ENCODE measurements around the gene OR2H1.
"Not testable (repeated sequence)": the region's sequence is repeated elsewhere in the genome, so short reads cannot be mapped to it uniquely, and the experiment has no call there.

The OR2H1 gene

GRCh38 chr6:29456971-29457370, at the start of gene OR2H1, which contains the start of gene OR11A1:
TSS of gene OR2H1 (plus strand) at chr6:29457155. CDS start at chr6:29461770, 4,615 bp downstream.
TSS of gene OR11A1 (minus strand) at chr6:29457071. CDS start at chr6:29427641, 29,430 bp downstream.
- DNase-seq (ENCODE audit: low spot score): no peak

GRCh38 chr6:29414588-29414987, 42.4 kb upstream of the OR2H1 start, which contains the start of gene OR12D1:
TSS of gene OR12D1 (plus strand) at chr6:29414928.
- DNase-seq (ENCODE audit: low spot score): no peak

GRCh38 chr6:29419516-29419915, 37.4 kb upstream of the OR2H1 start:
- DNase-seq (ENCODE audit: low spot score): no peak

- DNase-seq (ENCODE audit: low spot score): no peak
These were observed 32.8 kb upstream of the OR2H1 start for GRCh38 chr6:29424168-29424567.

GRCh38 chr6:29424575-29424974, 32.4 kb upstream of the OR2H1 start:
- DNase-seq (ENCODE audit: low spot score): no peak

GRCh38 chr6:29425075-29425474, 31.9 kb upstream of the OR2H1 start:
- DNase-seq (ENCODE audit: low spot score): no peak

GRCh38 chr6:29426654-29427053, 30.3 kb upstream of the OR2H1 start:
- DNase-seq (ENCODE audit: low spot score): no peak

GRCh38 chr6:29436730-29437129, 20.2 kb upstream of the OR2H1 start:
- DNase-seq (ENCODE audit: low spot score): not testable (repeated sequence)

- DNase-seq (ENCODE audit: low spot score): no peak
These were observed 17.9 kb upstream of the OR2H1 start, which contains the start of gene OR10C1 for GRCh38 chr6:29439006-29439405. TSS of gene OR10C1 (plus strand) at chr6:29439306. CDS start at chr6:29440016, 710 bp downstream.

GRCh38 chr6:29442719-29443118, 14.2 kb upstream of the OR2H1 start:
- DNase-seq (ENCODE audit: low spot score): no peak

- not testable (repeated sequence) for DNase-seq (ENCODE audit: low spot score)
These were observed 12.9 kb upstream of the OR2H1 start for GRCh38 chr6:29444031-29444430.

- DNase-seq (ENCODE audit: low spot score): no peak
These were observed 9.3 kb upstream of the OR2H1 start for GRCh38 chr6:29447670-29448069.

- no peak for DNase-seq (ENCODE audit: low spot score)
These were observed 5.3 kb upstream of the OR2H1 start for GRCh38 chr6:29451471-29452193.

- DNase-seq (ENCODE audit: low spot score): no peak
These were observed 4.3 kb downstream of the OR2H1 start for GRCh38 chr6:29461021-29461814.

- DNase-seq (ENCODE audit: low spot score): no peak
These were observed 5.1 kb downstream of the OR2H1 start for GRCh38 chr6:29462022-29462421.

- no peak for DNase-seq (ENCODE audit: low spot score)
These were observed 8.3 kb downstream of the OR2H1 start for GRCh38 chr6:29465279-29465678.

- DNase-seq (ENCODE audit: low spot score): no peak
These were observed 8.8 kb downstream of the OR2H1 start for GRCh38 chr6:29465801-29466200.

GRCh38 chr6:29466241-29466640, 9.3 kb downstream of the OR2H1 start:
- DNase-seq (ENCODE audit: low spot score): no peak

- DNase-seq (ENCODE audit: low spot score): no peak
These were observed 18.0 kb downstream of the OR2H1 start for GRCh38 chr6:29474996-29475395.

GRCh38 chr6:29477923-29478450, 21.0 kb downstream of the OR2H1 start:
- no peak for DNase-seq (ENCODE audit: low spot score)

GRCh38 chr6:29478740-29479139, 21.8 kb downstream of the OR2H1 start:
- DNase-seq (ENCODE audit: low spot score): no peak

GRCh38 chr6:29479560-29479959, 22.6 kb downstream of the OR2H1 start:
- DNase-seq (ENCODE audit: low spot score): no peak

GRCh38 chr6:29483186-29483585, 26.2 kb downstream of the OR2H1 start:
- DNase-seq (ENCODE audit: low spot score): no peak
